CD8-positive, alpha-beta memory T cell (primary cell): ENCODE data around the gene PTPN20. TPM values are rescaled to one million over a fixed set of nuclear protein-coding genes. Genes with fewer than 3 reads are reported as not detected.

ENCODE experiments used
- CTCF ChIA-PET: fragments of 350-600 bp; sonication (Branson Sonifier 250); formaldehyde crosslinking; loops from one replicate; lab custom pipeline; 2021; ENCODE audit warnings: antibody characterized with exemption; lab: Charles Lee
- POLR2A ChIA-PET: fragments of 350-600 bp; sonication (Branson Sonifier 250); formaldehyde crosslinking; loops from one replicate; lab custom pipeline; 2021; ENCODE audit warnings: antibody characterized with exemption; lab: Charles Lee
- DNase-seq, 5 donors: peaks; one replicate each; pipeline versions ENCODE4 v3.0.0 to v3.0.0-alpha.2; 2020 to 2022; ENCODE audit warnings: mixed read lengths in 1 of 5
- H3K27ac ChIP-seq: one replicate; pipeline ENCODE4 v1.7.0; 2013; ENCODE audit warnings: low read depth, mild to moderate bottlenecking, low read length, moderate library complexity
- H3K27me3 ChIP-seq: 2 replicates; pipeline ENCODE4 v1.7.0; 2013; ENCODE audit warnings: low read length, mild to moderate bottlenecking; ENCODE audit not compliant: insufficient read depth, poor library complexity, severe bottlenecking
- H3K36me3 ChIP-seq: 2 replicates; pipeline ENCODE4 v1.7.0; 2013; ENCODE audit warnings: mild to moderate bottlenecking, low read length, moderate library complexity; ENCODE audit not compliant: insufficient read depth
- H3K4me1 ChIP-seq: 2 replicates; pipeline ENCODE4 v1.7.0; 2013; ENCODE audit warnings: mild to moderate bottlenecking, low read length, moderate library complexity; ENCODE audit not compliant: insufficient read depth
- H3K4me3 ChIP-seq: 2 replicates; pipeline ENCODE4 v1.7.0; 2013; ENCODE audit warnings: mild to moderate bottlenecking, low read length
- H3K9me3 ChIP-seq: 2 replicates; pipeline ENCODE4 v1.7.0; 2013; ENCODE audit warnings: mild to moderate bottlenecking, low read length
- H3K27ac Mint-ChIP-seq, 8 donors: one replicate each; pipeline ENCODE4 v1.8.0; 2020 to 2021; ENCODE audit warnings: mixed read lengths in 8 of 8, mild to moderate bottlenecking in 6 of 8, inconsistent platforms in 3 of 8, moderate library complexity in 3 of 8
- H3K27me3 Mint-ChIP-seq, 2 donors: one replicate each; pipeline ENCODE4 v1.8.0; 2020 to 2021; ENCODE audit warnings: mixed read lengths in 2 of 2, mild to moderate bottlenecking in 1 of 2, moderate library complexity in 1 of 2
- H3K36me3 Mint-ChIP-seq, 3 donors: one replicate each; pipeline ENCODE4 v1.8.0; 2020 to 2021; ENCODE audit warnings: mixed read lengths in 3 of 3, inconsistent platforms in 1 of 3, mild to moderate bottlenecking in 1 of 3
- H3K4me1 Mint-ChIP-seq, 3 donors: one replicate each; pipeline ENCODE4 v1.8.0; 2020 to 2021; ENCODE audit warnings: mixed read lengths in 3 of 3, inconsistent platforms in 1 of 3, mild to moderate bottlenecking in 1 of 3
- H3K4me3 Mint-ChIP-seq, 7 donors: one replicate each; pipeline ENCODE4 v1.8.0; 2020 to 2021; ENCODE audit warnings: mixed read lengths in 7 of 7, mild to moderate bottlenecking in 6 of 7, moderate library complexity in 4 of 7, inconsistent platforms in 2 of 7
- H3K9me3 Mint-ChIP-seq, 5 donors: one replicate each; pipeline ENCODE4 v1.8.0; 2020 to 2022; ENCODE audit warnings: mixed read lengths in 5 of 5, mild to moderate bottlenecking in 3 of 5, moderate library complexity in 2 of 5, inconsistent platforms in 1 of 5
- polyA plus RNA-seq: library from polyadenylated mRNA; unstranded; fragments of 300-500 nt; fragmentation: Illumina TruSeq; gene quantifications from one replicate; pipeline ENCODE4 v1.2.3, GENCODE V29; 2021
- total RNA-seq, 2 experiments: library from RNA; stranded (reverse); gene quantifications; one replicate each; pipeline ENCODE4 v1.2.3, GENCODE V29; 2021

The PTPN20 gene
- total and polyA plus RNA-seq, 3 experiments from 2014 or later = 0.61 to 1.3 (median 1.3) TPM

GRCh38 chr10:47030191-47030703 is 119.0 kb downstream of the PTPN20 start:
- CTCF ChIA-PET = interaction anchor here (1.1 kb wide), 1 partner anchor 265 kb away, joined by 3 read pairs; no protein-coding TSS in a partner anchor
- H3K4me3 ChIP-seq = no peak overlapping the region
- H3K4me1 Mint-ChIP-seq = no peaks in the 10 kb centered on the region
- no peaks in the 10 kb centered on the region for H3K9me3 ChIP-seq
- H3K27ac Mint-ChIP-seq = no peak overlapping the region
- no peak for DNase-seq
- H3K4me3 Mint-ChIP-seq = no peak overlapping the region
- H3K27me3 ChIP-seq = no peaks in the 10 kb centered on the region
- H3K27ac ChIP-seq = no peak overlapping the region
- POLR2A ChIA-PET = no interaction called here
- no peaks in the 10 kb centered on the region for H3K36me3 Mint-ChIP-seq
- no peaks in the 10 kb centered on the region for H3K36me3 ChIP-seq
- H3K9me3 Mint-ChIP-seq = peaks cover 0 to 4% (median 0%) of the 10 kb centered on the region in 5 donors
- H3K27me3 Mint-ChIP-seq = peaks cover 0 to 2% of the 10 kb centered on the region in 2 donors
- no peaks in the 10 kb centered on the region for H3K4me1 ChIP-seq

GRCh38 chr10:47031211-47031900 is 120.1 kb downstream of the PTPN20 start:
- Mint-ChIP-seq H3K4me3 (no peak overlapping the region), H3K9me3 (peaks cover 0 to 4% (median 0%) of the 10 kb centered on the region in 5 donors), H3K4me1 (no peaks in the 10 kb centered on the region), H3K27ac (peak overlapping the region in 1 of 8 donors; percentile 21), H3K27me3 (peaks cover 0 to 2% of the 10 kb centered on the region in 2 donors), H3K36me3 (no peaks in the 10 kb centered on the region)
- ChIA-PET CTCF (no interaction called here), POLR2A (no interaction called here)
- Histone ChIP-seq H3K9me3 (no peaks in the 10 kb centered on the region), H3K4me3 (no peak overlapping the region), H3K27ac (no peak overlapping the region), H3K4me1 (no peaks in the 10 kb centered on the region), H3K27me3 (no peaks in the 10 kb centered on the region), H3K36me3 (no peaks in the 10 kb centered on the region)
- DNase-seq = no peak

- Histone ChIP-seq H3K36me3 (no peaks in the 10 kb centered on the region), H3K27ac (no peak overlapping the region), H3K4me1 (no peaks in the 10 kb centered on the region), H3K27me3 (no peaks in the 10 kb centered on the region), H3K4me3 (no peak overlapping the region), H3K9me3 (no peaks in the 10 kb centered on the region)
- Mint-ChIP-seq H3K27me3 (peaks cover 0 to 2% of the 10 kb centered on the region in 2 donors), H3K36me3 (no peaks in the 10 kb centered on the region), H3K27ac (peak overlapping the region in 1 of 8 donors; percentile 21), H3K4me1 (no peaks in the 10 kb centered on the region), H3K9me3 (peaks cover 0 to 4% (median 0%) of the 10 kb centered on the region in 5 donors), H3K4me3 (no peak overlapping the region)
- ChIA-PET POLR2A (no interaction called here), CTCF (interaction anchor here (2.4 kb wide), 1 partner anchor 280 kb away, joined by 11 read pairs; no protein-coding TSS in a partner anchor)
- no peak for DNase-seq
Measured at GRCh38 chr10:47031901-47032465, 120.8 kb downstream of the PTPN20 start.

- CTCF ChIA-PET = interaction anchor here (1.2 to 3.8 kb wide), 3 partner anchors 8 to 278 kb away, joined by 6 to 16 read pairs (median 11); no protein-coding TSS in a partner anchor
- Mint-ChIP-seq H3K27me3 (peaks cover 0 to 2% of the 10 kb centered on the region in 2 donors), H3K36me3 (no peaks in the 10 kb centered on the region)
Measured at GRCh38 chr10:47033081-47033480, 121.9 kb downstream of the PTPN20 start.

GRCh38 chr10:47033541-47034270 is 122.5 kb downstream of the PTPN20 start:
- Mint-ChIP-seq H3K4me1 (no peaks in the 10 kb centered on the region), H3K4me3 (no peak overlapping the region), H3K27me3 (peaks cover 0 to 2% of the 10 kb centered on the region in 2 donors), H3K27ac (no peak overlapping the region), H3K9me3 (peaks cover 0 to 4% (median 0%) of the 10 kb centered on the region in 5 donors), H3K36me3 (no peaks in the 10 kb centered on the region)
- no peak overlapping the region for H3K4me3 ChIP-seq
- H3K9me3 ChIP-seq = no peaks in the 10 kb centered on the region
- no peak for DNase-seq
- H3K27ac ChIP-seq = no peak overlapping the region
- H3K36me3 ChIP-seq = no peaks in the 10 kb centered on the region
- H3K4me1 ChIP-seq = no peaks in the 10 kb centered on the region
- H3K27me3 ChIP-seq = no peaks in the 10 kb centered on the region
- ChIA-PET CTCF (interaction anchor here (1.2 to 3.8 kb wide), 3 partner anchors 9 to 278 kb away, joined by 6 to 16 read pairs (median 11); no protein-coding TSS in a partner anchor), POLR2A (no interaction called here)

More at GRCh38 chr10:47033081-47033480, 121.9 kb downstream of the PTPN20 start:
- POLR2A ChIA-PET = no interaction called here
- H3K36me3 ChIP-seq = no peaks in the 10 kb centered on the region
- no peak overlapping the region for H3K27ac ChIP-seq
- no peaks in the 10 kb centered on the region for H3K4me1 ChIP-seq
- Mint-ChIP-seq H3K9me3 (peaks cover 0 to 4% (median 0%) of the 10 kb centered on the region in 5 donors), H3K4me3 (no peak overlapping the region), H3K27ac (no peak overlapping the region), H3K4me1 (no peaks in the 10 kb centered on the region)
- H3K27me3 ChIP-seq = no peaks in the 10 kb centered on the region
- DNase-seq = no peak
- no peak overlapping the region for H3K4me3 ChIP-seq
- no peaks in the 10 kb centered on the region for H3K9me3 ChIP-seq

GRCh38 chr10:47034441-47035051 is 123.3 kb downstream of the PTPN20 start:
- H3K27ac ChIP-seq = no peak overlapping the region
- peaks cover 0 to 4% (median 0%) of the 10 kb centered on the region in 5 donors for H3K9me3 Mint-ChIP-seq
- no peaks in the 10 kb centered on the region for H3K36me3 ChIP-seq
- no peak overlapping the region for H3K27ac Mint-ChIP-seq
- no peak for DNase-seq
- no peak overlapping the region for H3K4me3 Mint-ChIP-seq
- H3K36me3 Mint-ChIP-seq = no peaks in the 10 kb centered on the region
- H3K4me3 ChIP-seq = no peak overlapping the region
- no peaks in the 10 kb centered on the region for H3K9me3 ChIP-seq
- H3K27me3 ChIP-seq = no peaks in the 10 kb centered on the region
- ChIA-PET POLR2A (no interaction called here), CTCF (interaction anchor here (2.4 to 3.8 kb wide), 2 partner anchors 10 to 277 kb away, joined by 11 to 16 read pairs; no protein-coding TSS in a partner anchor)
- H3K4me1 Mint-ChIP-seq = no peaks in the 10 kb centered on the region
- H3K27me3 Mint-ChIP-seq = peaks cover 0 to 2% of the 10 kb centered on the region in 2 donors
- H3K4me1 ChIP-seq = no peaks in the 10 kb centered on the region

- DNase-seq = no peak
- no peak overlapping the region for H3K4me3 Mint-ChIP-seq
- Histone ChIP-seq H3K36me3 (no peaks in the 10 kb centered on the region), H3K9me3 (no peaks in the 10 kb centered on the region), H3K4me1 (no peaks in the 10 kb centered on the region), H3K4me3 (no peak overlapping the region), H3K27me3 (no peaks in the 10 kb centered on the region), H3K27ac (no peak overlapping the region)
- H3K4me1 Mint-ChIP-seq = no peaks in the 10 kb centered on the region
- peaks cover 0 to 4% (median 0%) of the 10 kb centered on the region in 5 donors for H3K9me3 Mint-ChIP-seq
- ChIA-PET POLR2A (no interaction called here), CTCF (interaction anchor here (3.8 kb wide), 1 partner anchor 10 kb away, joined by 16 read pairs; no protein-coding TSS in a partner anchor)
- no peak overlapping the region for H3K27ac Mint-ChIP-seq
- H3K36me3 Mint-ChIP-seq = no peaks in the 10 kb centered on the region
- H3K27me3 Mint-ChIP-seq = peaks cover 0 to 2% of the 10 kb centered on the region in 2 donors
Measured at GRCh38 chr10:47035171-47035818, 124.1 kb downstream of the PTPN20 start.
